Caki2 (cell line): ENCODE data around the gene ASTN2. TPM values are rescaled to one million over a fixed set of nuclear protein-coding genes. Genes with fewer than 3 reads are reported as not detected.
A peak's percentile ranks its signal among the peaks of the same experiment; 100 is the strongest.

Experiments
- DNase-seq: peaks from one replicate; pipeline ENCODE4 v3.0.0-alpha.2; 2015; ENCODE audit warnings: low read depth
- in situ Hi-C: cut with HindIII; loops from 2 replicates; pipeline ENCODE4 v1.10.0; 2016; ENCODE audit warnings: low sequenced_read_pairs, low pct_unique_long_range_greater_than_20kb, mixed read lengths
- total RNA-seq: library from RNA; depleted of rRNA; stranded (reverse); fragments of >200 nt; shearing (Covaris generic); gene quantifications from 2 replicates; pipeline ENCODE4 v1.2.3, GENCODE V29; 2014; ENCODE audit warnings: low replicate concordance

ASTN2 gene
- total RNA-seq, 1 experiment from 2014 or later: 25.1 TPM

GRCh38 chr9:117116084-117116483 is 298.8 kb downstream of the ASTN2 start:
- no peak for DNase-seq
- in situ Hi-C loops: no loop called here

GRCh38 chr9:117114768-117115167 is 300.1 kb downstream of the ASTN2 start:
- no peak for DNase-seq
- in situ Hi-C loops: no loop called here

GRCh38 chr9:117104716-117105495 is 310.0 kb downstream of the ASTN2 start:
- in situ Hi-C loops: no loop called here

GRCh38 chr9:117104206-117104605 is 310.7 kb downstream of the ASTN2 start:
- no peak for DNase-seq
- in situ Hi-C loops: no loop called here

More at GRCh38 chr9:117104716-117105495, 310.0 kb downstream of the ASTN2 start:
- no peak for DNase-seq

GRCh38 chr9:117103438-117104110 is 311.3 kb downstream of the ASTN2 start:
- in situ Hi-C loops: no loop called here

GRCh38 chr9:117101008-117101407 is 313.8 kb downstream of the ASTN2 start:
- in situ Hi-C loops: no loop called here
- DNase-seq: no peak

More at GRCh38 chr9:117103438-117104110, 311.3 kb downstream of the ASTN2 start:
- DNase-seq: no peak

GRCh38 chr9:117098331-117098730 is 316.5 kb downstream of the ASTN2 start:
- no peak for DNase-seq
- in situ Hi-C loops: no loop called here

GRCh38 chr9:117097761-117098160 is 317.1 kb downstream of the ASTN2 start:
- no peak for DNase-seq
- in situ Hi-C loops: no loop called here

GRCh38 chr9:117096138-117096537 is 318.7 kb downstream of the ASTN2 start:
- DNase-seq: no peak
- in situ Hi-C loops: no loop called here

GRCh38 chr9:117095081-117095480 is 319.8 kb downstream of the ASTN2 start:
- no peak for DNase-seq
- in situ Hi-C loops: no loop called here

- no peak for DNase-seq
- in situ Hi-C loops: no loop called here
Observed at GRCh38 chr9:117093891-117094844, 320.7 kb downstream of the ASTN2 start.

- DNase-seq: peak; percentile 52
- in situ Hi-C loops: no loop called here
Observed at GRCh38 chr9:117092582-117092981, 322.3 kb downstream of the ASTN2 start.

- in situ Hi-C loops: no loop called here
- DNase-seq: no peak
Observed at GRCh38 chr9:117091529-117091928, 323.3 kb downstream of the ASTN2 start.

- in situ Hi-C loops: no loop called here
Observed at GRCh38 chr9:117088786-117089185, 326.1 kb downstream of the ASTN2 start.

GRCh38 chr9:117088140-117088539 is 326.7 kb downstream of the ASTN2 start:
- in situ Hi-C loops: no loop called here
- no peak for DNase-seq

More at GRCh38 chr9:117088786-117089185, 326.1 kb downstream of the ASTN2 start:
- no peak for DNase-seq

- DNase-seq: no peak
- in situ Hi-C loops: no loop called here
Observed at GRCh38 chr9:117084221-117084620, 330.6 kb downstream of the ASTN2 start.

GRCh38 chr9:117083559-117083958 is 331.3 kb downstream of the ASTN2 start:
- DNase-seq: no peak
- in situ Hi-C loops: no loop called here

GRCh38 chr9:117081641-117082317 is 333.1 kb downstream of the ASTN2 start:
- no peak for DNase-seq
- in situ Hi-C loops: no loop called here
